HepG2 (cell line): ENCODE data around the gene ADGRL3. TPM values are rescaled to one million over a fixed set of nuclear protein-coding genes. Genes with fewer than 3 reads are reported as not detected.

Experiments
- ATAC-seq: fragments of 200-7000 bp; cut with Tn5 transposase; 3 replicates; pipeline ENCODE4 v1.9.1; 2020; ENCODE audit warnings: mild to moderate bottlenecking, moderate library complexity
- BruUV-seq: library from RNA; stranded (reverse); fragments of 400-500 nt; replicated peaks from 2 replicates; lab custom pipeline; 2021; lab: Mats Ljungman, UMichigan
- CTCF ChIA-PET: fragments of 300-600 bp; formaldehyde crosslinking; extraction: SDS; loops from one replicate; lab custom pipeline; 2021; ENCODE audit warnings: low total read pairs, inconsistent platforms, low intra/inter-chr PET ratio; lab: Yijun Ruan, JAX
- POLR2A ChIA-PET: fragments of 350-600 bp; sonication (Branson Sonifier 250); formaldehyde crosslinking; loops from one replicate; lab custom pipeline; 2020; ENCODE audit warnings: antibody characterized with exemption, inconsistent platforms; lab: Yijun Ruan, JAX
- DNase-seq: peaks from one replicate; pipeline ENCODE4 v3.0.0-alpha.2; 2015; ENCODE audit warnings: low spot score
- FAIRE-seq: peaks from 3 replicates; lab custom pipeline; 2011; peaks lifted over from hg19 to GRCh38; lab: Jason Lieb, UNC
- H2AFZ ChIP-seq: one replicate; pipeline ENCODE4 v1.6.1; 2011; ENCODE audit warnings: low read length, inconsistent platforms
- H3K27ac ChIP-seq: fragments of 300-600 bp; 3 replicates; pipeline ENCODE4 v1.8.0; 2011; ENCODE audit warnings: mixed run types, mild to moderate bottlenecking, mixed read lengths, low read length, inconsistent platforms; ENCODE audit not compliant: insufficient read depth; ENCODE audit errors: extremely low read length
- H3K27me3 ChIP-seq, 2 experiments: fragments of 200-600 bp in 1 of 2; 2 replicates in 1 of 2; 3 replicates in 1 of 2; pipeline versions ENCODE4 v1.6.0 to v1.8.0; 2011; ENCODE audit warnings: low read length in 2 of 2, mild to moderate bottlenecking in 2 of 2, moderate library complexity in 2 of 2, inconsistent platforms in 1 of 2; ENCODE audit not compliant: insufficient read depth in 2 of 2, control insufficient read depth in 1 of 2
- H3K36me3 ChIP-seq, 2 experiments: fragments of 200-600 bp in 1 of 2; replicated peaks in 1 of 2; 2 replicates in 1 of 2; 3 replicates in 1 of 2; pipeline versions ENCODE4 v1.5.1 to v1.8.0; 2011; ENCODE audit warnings: low read length in 2 of 2, inconsistent platforms in 1 of 2; ENCODE audit not compliant: insufficient read depth in 2 of 2, control insufficient read depth in 1 of 2
- H3K4me1 ChIP-seq: 2 replicates; pipeline ENCODE4 v1.5.1; 2012; ENCODE audit warnings: low read length, inconsistent platforms; ENCODE audit not compliant: insufficient read depth
- H3K4me2 ChIP-seq: 2 replicates; pipeline ENCODE4 v1.6.0; 2011; ENCODE audit warnings: low read depth, low read length, inconsistent platforms
- H3K4me3 ChIP-seq, 3 experiments: fragments of 200-600 bp in 1 of 3; sonication (generic), shearing (Covaris generic) in 1 of 3; replicated peaks in 1 of 3; 2 replicates each; pipeline ENCODE4 v1.5.1; 2011 to 2016; ENCODE audit warnings: low read length in 3 of 3, inconsistent platforms in 2 of 3, low read depth in 2 of 3, mild to moderate bottlenecking in 2 of 3, control low read depth in 1 of 3, mixed read lengths in 1 of 3; ENCODE audit not compliant: insufficient read depth in 1 of 3
- H3K79me2 ChIP-seq: one replicate; pipeline ENCODE4 v1.6.1; 2011; ENCODE audit warnings: low read length, inconsistent platforms; ENCODE audit not compliant: insufficient read depth
- H3K9ac ChIP-seq: 2 replicates; pipeline ENCODE4 v1.6.0; 2011; ENCODE audit warnings: mild to moderate bottlenecking, low read depth, low read length, inconsistent platforms; ENCODE audit not compliant: insufficient read depth
- H3K9me3 ChIP-seq: 2 replicates; pipeline ENCODE4 v1.5.1; 2012; ENCODE audit warnings: mild to moderate bottlenecking, low read length
- H4K20me1 ChIP-seq: 2 replicates; pipeline ENCODE4 v1.6.0; 2011; ENCODE audit warnings: inconsistent platforms, mild to moderate bottlenecking, low read length, moderate library complexity; ENCODE audit not compliant: insufficient read depth
- BCLAF1 ChIP-seq: fragments of 450-650 bp; IDR thresholded peaks from 2 replicates; pipeline ENCODE4 v1.6.1; 2017; ENCODE audit warnings: mild to moderate bottlenecking
- CEBPB ChIP-seq: IDR thresholded peaks from 2 replicates; pipeline ENCODE4 v1.6.1; 2011; ENCODE audit warnings: low read depth, low read length, improper control_type of control experiment, borderline replicate concordance
- MAZ ChIP-seq, 2 experiments: sonication (generic) in 1 of 2; formaldehyde crosslinking in 1 of 2; IDR thresholded peaks; 2 replicates each; pipeline versions ENCODE4 v1.5.0 to v1.6.1; 2012 to 2020; ENCODE audit warnings: low read depth in 2 of 2, mild to moderate bottlenecking in 2 of 2, borderline replicate concordance in 1 of 2, improper control_type of control experiment in 1 of 2, low read length in 1 of 2, missing genetic modification reagents in 1 of 2, moderate library complexity in 1 of 2
- MNT ChIP-seq: fragments of 450-650 bp; IDR thresholded peaks from 2 replicates; pipeline ENCODE4 v1.6.1; 2016
- MYC ChIP-seq: sonication (generic); formaldehyde crosslinking; IDR thresholded peaks from 2 replicates; pipeline ENCODE4 v1.9.0; 2021; ENCODE audit warnings: missing genetic modification reagents, borderline replicate concordance
- PRDM10 ChIP-seq: sonication (generic); formaldehyde crosslinking; IDR thresholded peaks from 2 replicates; pipeline ENCODE4 v1.4.0; 2020; ENCODE audit warnings: low read depth, missing genetic modification reagents
- RORA ChIP-seq: sonication (generic); formaldehyde crosslinking; IDR thresholded peaks from 2 replicates; pipeline ENCODE4 v1.5.0; 2020; ENCODE audit warnings: mild to moderate bottlenecking, missing genetic modification reagents, moderate library complexity
- SAFB2 ChIP-seq: sonication (generic); formaldehyde crosslinking; IDR thresholded peaks from 2 replicates; pipeline ENCODE4 v1.5.1; 2020; ENCODE audit warnings: missing genetic modification reagents, low read depth, mild to moderate bottlenecking, borderline replicate concordance
- SALL2 ChIP-seq: sonication (generic); formaldehyde crosslinking; IDR thresholded peaks from 2 replicates; pipeline ENCODE4 v1.8.1; 2023; ENCODE audit warnings: mild to moderate bottlenecking, missing genetic modification reagents, inconsistent platforms
- STAT5B ChIP-seq: sonication (generic); formaldehyde crosslinking; IDR thresholded peaks from 2 replicates; pipeline ENCODE4 v1.4.0; 2020; ENCODE audit warnings: missing genetic modification reagents
- WIZ ChIP-seq: sonication (generic); formaldehyde crosslinking; IDR thresholded peaks from 2 replicates; pipeline ENCODE4 v1.5.1; 2020; ENCODE audit warnings: mild to moderate bottlenecking, missing genetic modification reagents
- ZNF224 ChIP-seq: sonication (generic); formaldehyde crosslinking; IDR thresholded peaks from 2 replicates; pipeline ENCODE4 v1.5.0; 2020; ENCODE audit warnings: mild to moderate bottlenecking, missing genetic modification reagents
- ZNF256 ChIP-seq: sonication (generic); formaldehyde crosslinking; conservative IDR thresholded peaks from 2 replicates; pipeline ENCODE4 v1.4.0; 2020; ENCODE audit warnings: missing genetic modification reagents
- ZNF552 ChIP-seq: sonication (generic); formaldehyde crosslinking; IDR thresholded peaks from 2 replicates; pipeline ENCODE4 v1.9.0; 2022; ENCODE audit warnings: missing genetic modification reagents, mild to moderate bottlenecking, borderline replicate concordance
- ZNF709 ChIP-seq: sonication (generic); formaldehyde crosslinking; IDR thresholded peaks from 2 replicates; pipeline ENCODE4 v1.5.0; 2020; ENCODE audit warnings: mild to moderate bottlenecking, missing genetic modification reagents
- ZNF772 ChIP-seq: sonication (generic); formaldehyde crosslinking; IDR thresholded peaks from 2 replicates; pipeline ENCODE4 v1.5.0; 2020; ENCODE audit warnings: mild to moderate bottlenecking, missing genetic modification reagents
- WGBS: methylation state at CpG from one replicate; pipeline ENCODE4 v1.1.6; 2017; ENCODE audit warnings: low lambda C conversion rate; 5-methylcytosine and 5-hydroxymethylcytosine counted together
- in situ Hi-C: cut with HindIII; loops from 2 replicates; pipeline ENCODE4 v1.10.0; 2017; ENCODE audit warnings: low pct_unique_long_range_greater_than_20kb; ENCODE audit not compliant: extremely low pct_ligation_motif_present
- intact Hi-C: fragments of 100-400 bp; cut with micrococcal nuclease; formaldehyde crosslinking; loops from one replicate; pipeline ENCODE4 v1.10.0; 2022; ENCODE audit not compliant: unreplicated experiment
- polyA plus RNA-seq, 8 experiments: library from polyadenylated mRNA; depleted of rRNA in 3 of 8; stranded (reverse) in 7 of 8; unstranded in 1 of 8; fragments of >200 nt; fragmentation: Illumina TruSeq in 4 of 8; extraction: Trizol in 4 of 8; gene quantifications; 2 replicates each; pipeline versions ENCODE4 v1.2.1 to v1.2.3, GENCODE V29; 2011 to 2016; ENCODE audit warnings: low read depth in 4 of 8, missing spikeins in 1 of 8, mixed read lengths in 1 of 8; ENCODE audit not compliant: insufficient read depth in 1 of 8
- total RNA-seq, 5 experiments: library from RNA; depleted of rRNA; stranded (reverse); fragments of >200 nt; fragmentation: Illumina TruSeq; extraction: Trizol; gene quantifications; 2 replicates each; pipeline ENCODE4 v1.2.3, GENCODE V29; 2016; ENCODE audit warnings: low read depth in 1 of 5

Gene ADGRL3
- total and polyA plus RNA-seq, 2 of the 13 experiments (the other 11 are each of a cell fraction or from before 2014, with no cell fraction given): 0.04 to 0.05 TPM

- H3K4me2 ChIP-seq: no peak overlapping the region
- in situ Hi-C loops: no loop called here
- H3K4me3 ChIP-seq: no peak overlapping the region
- H3K36me3 ChIP-seq: no peaks in the 10 kb centered on the region
- no peaks in the 10 kb centered on the region for H3K9me3 ChIP-seq
- intact Hi-C loops: no loop called here
- H4K20me1 ChIP-seq: no peaks in the 10 kb centered on the region
- FAIRE-seq: no peak
- WGBS: 40% methylated on average over 17 of the region's 28 CpGs
- no peak overlapping the region for H3K9ac ChIP-seq
- ChIA-PET CTCF (no interaction called here), POLR2A (no interaction called here)
- no peak overlapping the region for H3K27ac ChIP-seq
- H3K79me2 ChIP-seq: no peaks in the 10 kb centered on the region
- peaks cover 8 to 36% of the 10 kb centered on the region in 2 experiments; a peak in 4 of 5 replicates for H3K27me3 ChIP-seq
- H2AFZ ChIP-seq: no peak overlapping the region
- DNase-seq: no peak
- H3K4me1 ChIP-seq: no peaks in the 10 kb centered on the region
- no TSS peak for BruUV-seq
- ATAC-seq: no peak; the same call in 2 of the 3 replicates
- TF ChIP-seq MYC (no peak), CEBPB (no peak), BCLAF1 (no peak), ZNF709 (CRISPR knock-in tag) (no peak), ZNF224 (CRISPR knock-in tag) (no peak), STAT5B (CRISPR knock-in tag) (no peak), MNT (no peak), ZNF256 (CRISPR knock-in tag) (no peak), SALL2 (CRISPR knock-in tag) (no peak), SAFB2 (CRISPR knock-in tag) (no peak), ZNF552 (CRISPR knock-in tag) (no peak), ZNF772 (CRISPR knock-in tag) (no peak), RORA (no peak), PRDM10 (CRISPR knock-in tag) (no peak), WIZ (no peak), MAZ (IDR thresholded peaks at IDR 0.05; ENCODE audit: borderline replicate concordance, low read depth, low read length) (no peak), MAZ (CRISPR knock-in tag; IDR thresholded peaks at IDR 0.05; ENCODE audit: low read depth) (no peak)
Observed at GRCh38 chr4:61201561-61201960, 1.4 kb downstream of the ADGRL3 start.
